Endothelial cell (in vitro differentiated cells): ENCODE measurements around the gene ANKFN1. TPM values are rescaled to one million over a fixed set of nuclear protein-coding genes. Genes with fewer than 3 reads are reported as not detected.

ENCODE experiments used
- DNase-seq: peaks from one replicate; pipeline ENCODE4 v3.0.0; 2021; ENCODE audit warnings: low spot score
- H3K27ac Mint-ChIP-seq: one replicate; pipeline ENCODE4 v1.8.0; 2021; ENCODE audit warnings: mixed read lengths, inconsistent platforms; ENCODE audit not compliant: unreplicated experiment
- H3K27me3 Mint-ChIP-seq: one replicate; pipeline ENCODE4 v1.8.0; 2021; ENCODE audit warnings: mild to moderate bottlenecking, moderate library complexity, mixed read lengths, inconsistent platforms; ENCODE audit not compliant: unreplicated experiment
- H3K36me3 Mint-ChIP-seq: one replicate; pipeline ENCODE4 v1.8.0; 2021; ENCODE audit warnings: mild to moderate bottlenecking, low read depth, mixed read lengths, inconsistent platforms; ENCODE audit not compliant: unreplicated experiment
- H3K4me1 Mint-ChIP-seq: one replicate; pipeline ENCODE4 v1.8.0; 2021; ENCODE audit warnings: mild to moderate bottlenecking, mixed read lengths, inconsistent platforms; ENCODE audit not compliant: unreplicated experiment
- H3K4me3 Mint-ChIP-seq: one replicate; pipeline ENCODE4 v1.8.0; 2021; ENCODE audit warnings: mild to moderate bottlenecking, mixed read lengths, inconsistent platforms; ENCODE audit not compliant: unreplicated experiment
- H3K9me3 Mint-ChIP-seq: one replicate; pipeline ENCODE4 v1.8.0; 2021; ENCODE audit warnings: mixed read lengths, inconsistent platforms; ENCODE audit not compliant: unreplicated experiment
- total RNA-seq: library from RNA; stranded (reverse); fragmentation: NEBNext Ultra II Directional; extraction: Animal tissue kit (Norgen Biotek cat#: 25700); gene quantifications from one replicate; pipeline ENCODE4 v1.2.1, GENCODE V29; 2021; ENCODE audit not compliant: unreplicated experiment
- TF ChIP-seq, protein P1 (sequence below): fragments of 200-600 bp; sonication (generic); IDR thresholded peaks from one replicate; pipeline ENCODE4 v1.5.0; 2021; ENCODE audit warnings: antibody characterized with exemption; ENCODE audit not compliant: unreplicated experiment

Gene ANKFN1
- total RNA-seq, 1 donor from 2014 or later, result not detected

DNA sequence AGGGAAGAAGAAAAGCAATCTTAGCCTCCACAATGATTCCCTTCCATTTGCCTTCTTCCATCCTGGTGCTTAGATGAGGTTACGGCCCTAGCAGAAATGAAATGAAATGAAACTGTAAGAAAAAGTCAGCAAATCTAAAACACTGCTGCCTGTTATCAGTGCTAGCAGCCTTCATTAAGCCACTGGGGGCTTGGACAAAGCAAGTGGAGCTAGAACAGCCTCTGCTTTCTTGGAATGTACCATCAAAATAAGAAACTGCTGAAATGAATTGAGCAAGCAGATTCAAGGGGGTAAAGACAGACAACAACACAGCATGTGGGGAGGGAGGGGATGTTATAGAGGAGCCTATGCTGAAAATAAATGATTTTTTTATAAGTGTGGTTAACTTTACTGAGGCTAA is 5.1 kb downstream of the ANKFN1 start:
- H3K36me3 Mint-ChIP-seq, result no peaks in the 10 kb centered on the region
- DNase-seq, result no peak
- no peaks in the 10 kb centered on the region for H3K9me3 Mint-ChIP-seq
- H3K27me3 Mint-ChIP-seq, result no peaks in the 10 kb centered on the region
- H3K27ac Mint-ChIP-seq, result no peak overlapping the region
- H3K4me3 Mint-ChIP-seq, result no peak overlapping the region
- TF ChIP-seq, protein P1, sequence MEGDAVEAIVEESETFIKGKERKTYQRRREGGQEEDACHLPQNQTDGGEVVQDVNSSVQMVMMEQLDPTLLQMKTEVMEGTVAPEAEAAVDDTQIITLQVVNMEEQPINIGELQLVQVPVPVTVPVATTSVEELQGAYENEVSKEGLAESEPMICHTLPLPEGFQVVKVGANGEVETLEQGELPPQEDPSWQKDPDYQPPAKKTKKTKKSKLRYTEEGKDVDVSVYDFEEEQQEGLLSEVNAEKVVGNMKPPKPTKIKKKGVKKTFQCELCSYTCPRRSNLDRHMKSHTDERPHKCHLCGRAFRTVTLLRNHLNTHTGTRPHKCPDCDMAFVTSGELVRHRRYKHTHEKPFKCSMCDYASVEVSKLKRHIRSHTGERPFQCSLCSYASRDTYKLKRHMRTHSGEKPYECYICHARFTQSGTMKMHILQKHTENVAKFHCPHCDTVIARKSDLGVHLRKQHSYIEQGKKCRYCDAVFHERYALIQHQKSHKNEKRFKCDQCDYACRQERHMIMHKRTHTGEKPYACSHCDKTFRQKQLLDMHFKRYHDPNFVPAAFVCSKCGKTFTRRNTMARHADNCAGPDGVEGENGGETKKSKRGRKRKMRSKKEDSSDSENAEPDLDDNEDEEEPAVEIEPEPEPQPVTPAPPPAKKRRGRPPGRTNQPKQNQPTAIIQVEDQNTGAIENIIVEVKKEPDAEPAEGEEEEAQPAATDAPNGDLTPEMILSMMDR, result no peak
- no peaks in the 10 kb centered on the region for H3K4me1 Mint-ChIP-seq

DNA sequence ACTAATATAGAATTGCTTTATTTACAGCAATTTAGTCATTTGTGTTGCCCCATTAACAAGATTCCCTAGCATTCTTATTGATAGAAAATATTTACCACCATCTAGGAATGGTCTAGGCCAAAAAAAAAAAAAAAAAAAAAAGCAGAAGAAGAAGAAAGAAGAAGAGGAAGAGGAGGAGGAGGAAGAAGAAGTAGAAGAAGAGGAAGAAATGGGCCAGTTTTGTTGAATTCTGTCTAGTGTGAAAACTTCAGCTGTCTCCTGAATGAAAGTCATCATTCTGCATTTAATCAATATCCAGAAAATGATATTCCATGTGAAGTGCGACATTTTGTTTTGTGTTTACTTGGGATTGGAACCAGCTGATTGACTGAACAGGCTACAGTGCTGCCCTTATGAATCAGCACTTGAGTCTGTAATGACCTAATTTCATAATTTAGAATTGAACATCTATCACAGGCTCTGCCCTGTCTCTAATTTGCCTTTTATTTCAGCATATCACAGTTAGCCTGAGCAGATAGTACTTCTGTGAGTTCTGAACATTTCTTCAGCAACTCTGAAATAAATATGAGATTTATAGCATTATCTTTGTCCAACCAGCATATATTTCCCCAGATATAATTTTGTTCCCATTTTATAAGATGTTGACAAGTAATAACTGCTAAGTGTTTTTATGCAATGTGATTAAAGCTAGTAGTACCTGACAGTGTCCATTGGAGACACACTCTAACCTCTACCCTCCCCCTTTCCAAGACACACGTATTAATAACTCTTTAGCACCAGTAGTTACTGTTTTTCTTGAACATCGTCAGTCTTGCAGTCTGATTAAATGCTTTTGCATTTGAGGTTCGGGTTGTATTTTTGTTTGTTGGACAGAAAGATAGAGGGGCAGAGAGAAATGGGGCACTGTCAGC is 5.9 kb downstream of the ANKFN1 start:
- Mint-ChIP-seq H3K9me3 (no peaks in the 10 kb centered on the region), H3K4me1 (no peaks in the 10 kb centered on the region), H3K36me3 (no peaks in the 10 kb centered on the region), H3K27ac (no peak overlapping the region), H3K4me3 (no peak overlapping the region), H3K27me3 (peaks cover 2% of the 10 kb centered on the region)
- TF ChIP-seq, protein P1, result no peak
- no peak for DNase-seq

DNA sequence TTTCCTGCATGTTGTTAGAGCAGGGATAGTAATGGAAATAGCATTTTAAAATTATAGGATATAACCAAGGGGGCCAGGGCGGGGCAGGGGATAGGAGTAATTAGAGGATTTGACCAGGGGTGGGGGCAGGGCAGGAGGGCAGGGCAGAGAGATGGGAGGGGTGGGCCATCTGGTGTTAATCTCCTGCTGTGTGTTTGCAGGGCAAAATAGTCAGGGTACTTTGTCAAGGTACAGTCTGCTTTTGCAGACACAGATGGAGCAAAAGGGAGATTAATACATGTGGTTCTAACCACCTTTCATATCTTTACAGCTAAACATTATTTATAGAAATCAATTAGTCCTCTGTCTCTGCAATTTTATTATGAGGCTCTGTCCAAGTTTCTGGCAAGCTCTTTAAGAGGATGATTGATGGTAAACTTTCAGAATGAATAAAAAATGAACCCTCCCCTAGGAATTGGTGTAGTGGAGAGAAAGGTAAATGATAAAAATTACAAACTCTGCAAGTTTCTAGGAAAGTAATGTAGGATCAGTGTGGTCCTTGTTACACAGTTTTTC is 6.6 kb downstream of the ANKFN1 start:
- Mint-ChIP-seq H3K9me3 (no peaks in the 10 kb centered on the region), H3K4me1 (no peaks in the 10 kb centered on the region), H3K4me3 (no peak overlapping the region), H3K27me3 (peaks cover 2% of the 10 kb centered on the region), H3K27ac (no peak overlapping the region), H3K36me3 (no peaks in the 10 kb centered on the region)
- DNase-seq, result no peak
- TF ChIP-seq, protein P1, result no peak

GRCh38 chr17:56160422-56160821 is 7.1 kb downstream of the ANKFN1 start:
- no peaks in the 10 kb centered on the region for H3K4me1 Mint-ChIP-seq
- no peaks in the 10 kb centered on the region for H3K36me3 Mint-ChIP-seq
- H3K27ac Mint-ChIP-seq, result no peak overlapping the region
- no peaks in the 10 kb centered on the region for H3K9me3 Mint-ChIP-seq
- TF ChIP-seq, protein P1, result no peak
- peaks cover 2% of the 10 kb centered on the region for H3K27me3 Mint-ChIP-seq
- H3K4me3 Mint-ChIP-seq, result no peak overlapping the region
- DNase-seq, result no peak

DNA sequence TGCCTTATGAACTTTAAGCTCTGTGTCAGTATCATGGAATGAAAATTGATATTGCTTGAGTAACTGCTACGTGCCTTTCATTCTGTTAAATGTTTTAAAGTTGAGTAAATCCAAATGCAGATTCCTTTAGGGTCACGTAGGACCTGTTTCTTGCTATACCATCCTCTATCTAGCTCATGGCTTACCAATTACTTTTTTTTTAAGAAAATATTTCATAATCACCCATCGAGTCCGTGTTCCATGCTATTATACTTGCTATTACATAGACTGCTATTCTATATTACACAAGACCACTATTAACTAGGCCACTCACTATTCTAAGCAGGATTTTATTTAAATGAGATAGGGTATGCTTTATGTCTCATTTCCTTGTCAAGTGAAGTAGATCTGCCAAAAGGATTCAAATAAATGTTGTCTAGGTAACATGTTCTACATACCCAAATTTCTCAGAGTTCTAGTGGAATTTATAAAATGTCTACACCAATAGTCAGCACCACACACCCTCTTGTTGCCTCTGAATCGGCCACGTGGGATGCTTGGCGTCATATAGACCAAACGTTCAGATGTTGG is 11.9 kb downstream of the ANKFN1 start:
- TF ChIP-seq, protein P1, result no peak
- DNase-seq, result no peak
- Mint-ChIP-seq H3K27me3 (peaks cover 2% of the 10 kb centered on the region), H3K27ac (no peak overlapping the region), H3K9me3 (no peaks in the 10 kb centered on the region), H3K4me1 (no peaks in the 10 kb centered on the region), H3K4me3 (no peak overlapping the region), H3K36me3 (no peaks in the 10 kb centered on the region)
